Naive thymus-derived CD8-positive, alpha-beta T cell (primary cell): ENCODE results near the gene LSP1. TPM values are rescaled to one million over a fixed set of nuclear protein-coding genes. Genes with fewer than 3 reads are reported as not detected.
A peak's percentile ranks its signal among the peaks of the same experiment; 100 is the strongest.

Experiments used
- ATAC-seq, 2 donors: fragments of 150-1000 bp; cut with Tn5 transposase in 1 of 2; sonication (Bioruptor Pico), chemical (Tn5 transposase) in 1 of 2; 1 replicate in 1 of 2; 2 replicates in 1 of 2; pipeline ENCODE4 v1.10.0; 2021; ENCODE audit warnings: mild to moderate bottlenecking in 2 of 2, moderate library complexity in 2 of 2
- POLR2A ChIA-PET: fragments of 350-600 bp; sonication (Branson Sonifier 250); formaldehyde crosslinking; loops from one replicate; lab custom pipeline; 2021; ENCODE audit warnings: antibody characterized with exemption; lab: Charles Lee
- DNase-seq, 10 donors: peaks; one replicate each; pipeline versions ENCODE4 v3.0.0 to v3.0.0-alpha.2; 2020 to 2022
- H3K27ac Mint-ChIP-seq, 10 donors: one replicate each; pipeline ENCODE4 v1.8.0; 2020 to 2022; ENCODE audit warnings: mild to moderate bottlenecking in 10 of 10, mixed read lengths in 10 of 10, moderate library complexity in 4 of 10, inconsistent platforms in 1 of 10
- H3K27me3 Mint-ChIP-seq, 5 donors: one replicate each; pipeline ENCODE4 v1.8.0; 2021 to 2022; ENCODE audit warnings: mixed read lengths in 5 of 5
- H3K36me3 Mint-ChIP-seq, 3 donors: one replicate each; pipeline ENCODE4 v1.8.0; 2020 to 2022; ENCODE audit warnings: mixed read lengths in 3 of 3, mild to moderate bottlenecking in 2 of 3, inconsistent platforms in 1 of 3
- H3K4me1 Mint-ChIP-seq, 4 donors: one replicate each; pipeline ENCODE4 v1.8.0; 2021 to 2022; ENCODE audit warnings: mixed read lengths in 4 of 4
- H3K4me3 Mint-ChIP-seq, 10 donors: one replicate each; pipeline ENCODE4 v1.8.0; 2020 to 2022; ENCODE audit warnings: mild to moderate bottlenecking in 10 of 10, mixed read lengths in 10 of 10, moderate library complexity in 6 of 10, inconsistent platforms in 1 of 10
- H3K9me3 Mint-ChIP-seq, 9 donors: one replicate each; pipeline ENCODE4 v1.8.0; 2020 to 2022; ENCODE audit warnings: mixed read lengths in 9 of 9, mild to moderate bottlenecking in 3 of 9, inconsistent platforms in 1 of 9, moderate library complexity in 1 of 9
- polyA plus RNA-seq, 3 donors: library from polyadenylated mRNA; unstranded; fragments of 300-500 nt; fragmentation: Illumina TruSeq; gene quantifications; one replicate each; pipeline ENCODE4 v1.2.3, GENCODE V29; 2021
- total RNA-seq, 8 experiments: library from RNA in 2 of 8; stranded (reverse) in 2 of 8; gene quantifications; one replicate each; pipeline ENCODE4 v1.2.3 and lab custom pipeline; 2021 to 2026

Gene LSP1
- total and polyA plus RNA-seq, 5 experiments from 2014 or later: 287 to 438 (median 326) TPM

GRCh38 chr11:1928891-1929541 is 76.1 kb downstream of the LSP1 start:
- POLR2A ChIA-PET: interaction anchor here (1.0 kb wide), 1 partner anchor 38 kb away, joined by 3 read pairs; the partner anchor contains the start of gene PRR33
- DNase-seq: peak in 1 of 10 donors; percentile 31
- H3K36me3 Mint-ChIP-seq: no peaks in the 10 kb centered on the region

GRCh38 chr11:1929621-1930461 is 77.0 kb downstream of the LSP1 start:
- peaks cover 0 to 12% (median 5%) of the 10 kb centered on the region in 5 donors for H3K27me3 Mint-ChIP-seq
- peak in 1 of 10 donors; percentile 34 for DNase-seq
- H3K4me1 Mint-ChIP-seq: peaks cover 4 to 19% (median 10%) of the 10 kb centered on the region in 4 donors

More at GRCh38 chr11:1928891-1929541, 76.1 kb downstream of the LSP1 start:
- no peak for ATAC-seq
- H3K27me3 Mint-ChIP-seq: peaks cover 0 to 12% (median 5%) of the 10 kb centered on the region in 5 donors
- H3K9me3 Mint-ChIP-seq: no peaks in the 10 kb centered on the region
- no peak overlapping the region for H3K4me3 Mint-ChIP-seq
- H3K4me1 Mint-ChIP-seq: peaks cover 4 to 20% (median 10%) of the 10 kb centered on the region in 4 donors
- no peak overlapping the region for H3K27ac Mint-ChIP-seq

GRCh38 chr11:1930462-1930830 is 77.6 kb downstream of the LSP1 start:
- POLR2A ChIA-PET: interaction anchor here (0.7 kb wide), 1 partner anchor 41 kb away, joined by 4 read pairs; no protein-coding TSS in a partner anchor
- Mint-ChIP-seq H3K4me1 (peaks cover 4 to 19% (median 10%) of the 10 kb centered on the region in 4 donors), H3K4me3 (peak overlapping the region in 3 of 10 donors; percentile 7 to 37 (median 15)), H3K9me3 (no peaks in the 10 kb centered on the region), H3K27ac (no peak overlapping the region), H3K27me3 (peaks cover 0 to 12% (median 5%) of the 10 kb centered on the region in 5 donors), H3K36me3 (no peaks in the 10 kb centered on the region)
- ATAC-seq (peak; percentile 68 to 72), DNase-seq (peak in 2 of 10 donors; percentile 15 to 33)

More at GRCh38 chr11:1929621-1930461, 77.0 kb downstream of the LSP1 start:
- POLR2A ChIA-PET: interaction anchor here (0.7 to 1.0 kb wide), 2 partner anchors 39 to 41 kb away, joined by 3 to 4 read pairs; partner anchors contain the start of gene PRR33
- no peak for ATAC-seq
- Mint-ChIP-seq H3K27ac (peak overlapping the region in 1 of 10 donors; percentile 24), H3K9me3 (no peaks in the 10 kb centered on the region), H3K4me3 (peak overlapping the region in 1 of 10 donors; percentile 30), H3K36me3 (no peaks in the 10 kb centered on the region)

- ATAC-seq (no peak), DNase-seq (peak in 1 of 10 donors; percentile 41)
- Mint-ChIP-seq H3K27me3 (peaks cover 0 to 8% (median 3%) of the 10 kb centered on the region in 5 donors), H3K4me3 (no peak overlapping the region), H3K9me3 (no peaks in the 10 kb centered on the region), H3K36me3 (no peaks in the 10 kb centered on the region), H3K4me1 (peaks cover 4 to 16% (median 10%) of the 10 kb centered on the region in 4 donors), H3K27ac (no peak overlapping the region)
- POLR2A ChIA-PET: interaction anchor here (1.4 to 1.5 kb wide), 2 partner anchors 9 to 41 kb away, joined by 3 read pairs; partner anchors contain the start of gene PRR33
Measured at GRCh38 chr11:1931341-1932104, 78.6 kb downstream of the LSP1 start.

GRCh38 chr11:1932105-1932480 is 79.2 kb downstream of the LSP1 start:
- H3K27ac Mint-ChIP-seq: no peak overlapping the region
- POLR2A ChIA-PET: interaction anchor here (1.4 to 1.5 kb wide), 2 partner anchors 10 to 41 kb away, joined by 3 read pairs; partner anchors contain the start of gene PRR33
- DNase-seq (peak in 1 of 10 donors; percentile 42), ATAC-seq (no peak)
- peaks cover 4 to 13% (median 9%) of the 10 kb centered on the region in 4 donors for H3K4me1 Mint-ChIP-seq
- no peak overlapping the region for H3K4me3 Mint-ChIP-seq
- no peaks in the 10 kb centered on the region for H3K9me3 Mint-ChIP-seq
- no peaks in the 10 kb centered on the region for H3K36me3 Mint-ChIP-seq
- peaks cover 0 to 7% (median 2%) of the 10 kb centered on the region in 5 donors for H3K27me3 Mint-ChIP-seq

GRCh38 chr11:1932681-1933080 is 79.8 kb downstream of the LSP1 start:
- peaks cover 0 to 7% (median 2%) of the 10 kb centered on the region in 5 donors for H3K27me3 Mint-ChIP-seq
- H3K4me3 Mint-ChIP-seq: no peak overlapping the region
- peak overlapping the region in 1 of 10 donors; percentile 18 for H3K27ac Mint-ChIP-seq
- no peaks in the 10 kb centered on the region for H3K9me3 Mint-ChIP-seq
- DNase-seq (peak in 1 of 10 donors; percentile 18), ATAC-seq (no peak)
- H3K4me1 Mint-ChIP-seq: peaks cover 4 to 13% (median 9%) of the 10 kb centered on the region in 4 donors
- POLR2A ChIA-PET: interaction anchor here (1.4 kb wide), 1 partner anchor 42 kb away, joined by 3 read pairs; the partner anchor contains the start of gene PRR33
- H3K36me3 Mint-ChIP-seq: no peaks in the 10 kb centered on the region

GRCh38 chr11:1933416-1934334 is 80.8 kb downstream of the LSP1 start:
- DNase-seq (peak in 2 of 10 donors; percentile 0 to 45), ATAC-seq (no peak)
- peaks cover 4 to 13% (median 9%) of the 10 kb centered on the region in 4 donors for H3K4me1 Mint-ChIP-seq
- no peak overlapping the region for H3K27ac Mint-ChIP-seq
- peaks cover 0 to 7% (median 2%) of the 10 kb centered on the region in 5 donors for H3K27me3 Mint-ChIP-seq
- POLR2A ChIA-PET: no interaction called here
- H3K4me3 Mint-ChIP-seq: no peak overlapping the region
- H3K36me3 Mint-ChIP-seq: no peaks in the 10 kb centered on the region
- H3K9me3 Mint-ChIP-seq: no peaks in the 10 kb centered on the region

- H3K27ac Mint-ChIP-seq: no peak overlapping the region
- DNase-seq (peak in 2 of 10 donors; percentile 0 to 53), ATAC-seq (no peak)
- POLR2A ChIA-PET: no interaction called here
- H3K27me3 Mint-ChIP-seq: peaks cover 0 to 7% (median 2%) of the 10 kb centered on the region in 5 donors
- no peaks in the 10 kb centered on the region for H3K9me3 Mint-ChIP-seq
- no peaks in the 10 kb centered on the region for H3K36me3 Mint-ChIP-seq
- H3K4me1 Mint-ChIP-seq: peaks cover 7 to 19% (median 15%) of the 10 kb centered on the region in 4 donors
- no peak overlapping the region for H3K4me3 Mint-ChIP-seq
Measured at GRCh38 chr11:1934335-1935155, 81.7 kb downstream of the LSP1 start.

GRCh38 chr11:1935156-1936071 is 82.5 kb downstream of the LSP1 start:
- Mint-ChIP-seq H3K27ac (no peak overlapping the region), H3K9me3 (no peaks in the 10 kb centered on the region), H3K4me1 (peaks cover 10 to 12% (median 11%) of the 10 kb centered on the region in 4 donors), H3K27me3 (peaks cover 0 to 7% (median 5%) of the 10 kb centered on the region in 5 donors), H3K36me3 (no peaks in the 10 kb centered on the region), H3K4me3 (no peak overlapping the region)
- POLR2A ChIA-PET: interaction anchor here (0.6 to 1.5 kb wide), 2 partner anchors 12 to 22 kb away, joined by 3 read pairs; no protein-coding TSS in a partner anchor
- ATAC-seq (no peak), DNase-seq (peak in 2 of 10 donors; percentile 0 to 60)
